Measurements from ENCODE around the gene MED23.

The MED23 gene

DNA sequence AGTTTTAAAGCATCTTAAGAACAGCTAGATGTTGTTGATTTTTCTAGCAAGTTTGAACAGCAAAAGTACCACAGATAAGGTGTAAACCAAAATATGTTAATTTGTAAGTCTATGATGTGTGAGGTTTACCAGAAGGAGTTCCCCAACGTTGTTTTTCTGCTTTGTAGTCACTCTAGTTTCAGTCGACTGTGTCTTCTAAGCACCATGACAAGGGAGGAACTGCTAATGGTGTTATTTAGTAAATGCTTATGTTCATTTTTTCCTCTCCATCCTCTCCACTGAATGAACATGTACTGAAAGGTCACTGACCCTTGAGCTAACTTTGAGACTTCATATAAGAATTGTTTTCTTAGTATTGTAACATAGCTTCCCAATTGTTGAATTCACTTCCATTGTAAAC lies 12.1 kb upstream of the MED23 start:
- DNase-seq (ENCODE audit: low read depth), result no peak

DNA sequence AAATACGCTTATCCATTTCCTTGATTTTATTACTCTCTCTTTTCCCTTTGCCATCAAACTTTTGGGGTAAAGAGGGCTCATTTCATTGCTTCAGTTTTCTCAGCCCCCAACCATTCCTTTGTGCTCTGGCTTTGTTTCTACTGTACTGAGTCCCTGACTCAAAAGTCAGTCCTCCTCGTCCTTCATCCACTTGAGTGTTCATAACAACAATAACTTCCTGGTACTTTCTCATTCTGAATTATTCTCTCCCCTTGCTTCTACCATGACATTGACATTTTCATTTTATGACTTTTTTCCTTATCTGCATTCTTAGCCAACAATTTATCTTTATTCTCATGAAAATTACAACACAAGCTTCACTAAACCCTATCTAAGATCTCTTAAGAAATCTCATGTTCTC lies 10.0 kb upstream of the MED23 start:
- no peak for DNase-seq (ENCODE audit: low read depth)

DNA sequence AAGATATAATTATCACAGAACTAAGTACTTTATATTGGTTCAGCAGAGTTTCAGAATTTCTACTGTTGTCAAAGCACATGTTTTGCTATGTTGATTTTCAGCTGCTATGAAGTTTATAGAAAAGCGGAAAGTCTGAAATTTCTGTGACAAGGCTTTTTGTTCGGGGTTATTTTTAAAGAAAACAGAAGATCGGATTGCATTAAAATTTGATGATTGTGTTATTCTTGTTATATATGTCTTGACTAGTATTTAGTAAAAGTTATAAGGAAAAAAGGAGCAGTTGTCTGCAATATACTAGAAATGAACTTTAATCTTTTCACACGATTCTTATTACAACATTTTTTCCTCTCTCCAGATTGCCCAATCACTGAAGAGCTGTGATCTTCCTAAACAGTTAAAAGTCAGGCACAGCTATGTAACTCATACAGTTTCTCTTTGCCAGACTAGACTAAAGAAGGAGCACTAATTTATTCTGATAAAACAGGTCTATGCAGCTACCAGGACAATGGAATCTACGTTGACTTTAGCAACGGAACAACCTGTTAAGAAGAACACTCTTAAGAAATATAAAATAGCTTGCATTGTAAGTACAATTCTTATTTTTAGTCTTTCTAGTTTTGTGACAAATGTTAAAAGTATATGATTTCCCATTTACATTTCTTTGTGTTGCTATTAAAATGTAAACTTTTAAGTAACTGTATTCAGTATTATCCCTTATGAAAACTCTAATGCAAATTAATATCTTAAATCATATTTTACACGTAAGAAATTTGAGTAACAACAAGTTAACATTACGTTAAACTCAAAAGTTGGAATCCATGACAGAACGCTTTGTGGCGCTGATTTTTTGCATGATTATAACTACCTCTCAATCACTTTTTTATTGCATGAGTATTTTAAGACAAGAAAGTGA lies 9.1 kb upstream of the MED23 start, which contains the start of gene ENPP3:
TSS of gene ENPP3 (plus strand) at position 423 of the 913 bp plus-strand sequence. CDS start at position 506, 83 bp downstream.
- peak; percentile 44 for DNase-seq (ENCODE audit: low read depth)

DNA sequence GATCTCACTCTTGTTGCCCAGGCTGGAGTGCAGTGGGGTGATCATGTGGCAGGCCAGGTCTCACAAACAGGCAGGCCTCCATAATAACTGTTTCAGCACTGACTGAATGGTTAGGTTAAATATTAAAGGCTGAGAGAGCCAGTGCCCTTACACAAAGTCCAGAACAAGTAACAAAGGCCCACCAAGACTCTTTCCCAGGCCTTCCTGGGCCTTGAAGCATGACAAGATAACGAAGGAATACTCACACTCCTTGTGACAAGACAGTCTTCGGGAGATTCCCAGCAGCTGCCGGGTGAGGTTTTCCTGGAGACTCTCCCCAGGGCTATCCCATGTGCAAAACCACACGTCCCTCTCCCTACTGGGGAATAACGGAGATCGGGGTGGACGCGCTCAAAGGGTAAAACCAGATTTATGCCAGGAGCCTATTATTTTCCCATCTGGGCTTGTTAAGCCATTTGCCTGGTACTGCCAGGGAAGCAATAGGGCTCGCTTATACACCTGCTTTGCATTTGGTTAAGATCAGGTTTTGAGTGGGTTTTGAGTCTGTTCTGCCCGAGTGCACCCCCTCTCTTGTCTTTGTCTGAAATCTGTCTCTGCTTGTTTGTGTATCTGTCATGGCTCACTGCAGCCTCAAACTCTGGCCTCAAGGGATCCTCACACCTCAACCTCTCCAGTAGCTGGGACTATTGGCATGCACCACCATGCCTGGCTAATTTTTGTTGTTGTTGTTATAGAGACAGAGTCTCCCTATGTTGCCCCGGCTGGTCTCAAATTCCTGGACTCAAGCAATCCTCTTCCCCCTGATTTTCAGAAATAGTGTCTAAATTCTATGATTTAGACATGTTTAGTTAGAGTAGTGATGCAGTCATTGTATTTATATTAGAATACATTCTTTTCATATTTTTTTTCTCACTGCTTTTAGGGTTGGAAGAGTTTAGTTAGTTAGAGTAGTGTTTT lies 7.6 kb upstream of the MED23 start:
- DNase-seq (ENCODE audit: low read depth), result no peak

DNA sequence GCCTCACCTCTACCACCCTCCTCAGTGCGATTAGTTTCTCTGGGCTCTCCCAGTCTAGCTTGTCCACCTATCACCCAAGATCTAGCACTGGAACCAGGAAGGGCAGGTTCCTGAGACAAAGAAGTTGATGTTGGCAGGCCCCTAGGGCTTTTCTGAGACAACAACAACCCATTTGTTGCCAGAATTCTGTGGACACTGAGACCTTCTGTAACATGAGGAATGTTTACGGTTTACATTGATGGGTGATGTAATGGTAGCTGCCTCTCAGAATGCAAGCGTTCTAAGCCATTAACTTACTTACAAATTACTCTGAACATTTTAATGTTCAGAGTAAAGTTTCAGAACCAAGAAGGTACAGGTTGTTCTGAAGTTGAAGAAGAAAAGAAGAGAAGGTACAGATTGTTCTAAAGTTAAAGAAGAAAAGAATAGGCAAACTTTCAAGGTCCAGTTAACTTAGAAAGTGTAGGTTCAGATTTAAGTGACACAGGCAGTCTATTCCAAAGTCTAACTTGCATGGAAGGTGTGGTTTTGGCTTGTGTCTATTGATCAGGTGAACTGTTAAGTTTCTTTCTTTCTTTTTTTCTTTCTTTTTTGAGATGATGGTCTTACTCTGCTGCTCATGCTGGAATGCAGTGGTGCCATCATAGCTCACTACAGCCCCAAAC lies 3.7 kb upstream of the MED23 start:
- DNase-seq (ENCODE audit: low read depth), result no peak

DNA sequence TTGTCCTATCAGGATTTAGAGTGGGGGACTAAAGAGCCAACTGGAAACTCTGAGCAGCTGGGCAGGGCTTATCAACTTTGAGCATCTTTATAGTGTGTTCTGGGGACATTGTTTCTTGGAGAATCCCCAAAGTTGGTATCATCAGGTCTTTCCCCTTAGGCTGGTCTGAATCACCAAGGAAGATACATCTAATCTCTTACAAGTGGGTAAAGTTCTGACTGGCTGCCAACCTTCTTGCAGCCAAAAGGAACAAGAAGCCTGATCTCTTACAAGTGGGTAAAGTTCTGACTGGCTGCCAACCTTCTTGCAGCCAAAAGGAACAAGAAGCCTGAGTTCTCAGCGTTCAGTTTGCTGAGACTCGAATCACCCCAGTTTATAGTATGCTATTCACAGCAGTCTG lies 1.6 kb upstream of the MED23 start:
- peak; percentile 24 for DNase-seq (ENCODE audit: low read depth)

DNA sequence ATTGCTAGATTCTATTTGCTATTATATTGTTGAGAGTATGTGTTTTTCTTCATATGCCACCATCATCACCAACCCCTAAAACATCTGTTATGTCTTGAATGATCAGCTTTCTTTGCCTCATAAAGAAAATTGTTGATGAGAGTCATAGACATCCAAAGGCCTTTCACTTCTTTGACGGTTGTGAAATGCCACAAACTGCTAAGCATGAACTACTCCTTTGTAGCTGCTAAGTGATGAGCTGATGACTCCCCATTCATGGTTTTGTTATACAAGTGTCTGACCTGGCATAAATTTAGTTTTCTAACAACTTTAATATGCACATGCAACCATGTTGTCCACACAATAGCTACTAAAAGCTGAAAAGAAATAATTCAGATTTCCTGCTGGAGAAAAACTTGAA lies 684 bp upstream of the MED23 start:
- DNase-seq (ENCODE audit: low read depth), result no peak

DNA sequence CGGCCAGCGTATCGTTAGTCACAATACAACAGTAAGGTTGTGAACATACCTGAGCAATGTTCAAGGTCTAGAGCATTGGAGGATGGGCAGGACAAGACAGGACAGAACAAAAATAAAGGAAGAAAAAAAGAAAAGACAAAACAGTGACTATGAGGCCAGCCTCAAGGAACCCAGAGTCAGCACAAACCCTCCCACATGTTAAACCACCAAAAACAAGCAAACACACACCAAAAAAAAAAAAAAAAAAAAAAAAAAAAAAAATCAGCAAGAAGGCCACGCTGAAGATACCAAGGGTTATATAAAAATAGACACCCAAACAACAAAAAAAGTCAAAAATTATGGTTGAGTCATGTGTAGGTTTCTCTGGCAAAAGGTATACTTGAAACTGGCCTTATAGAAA lies 12.8 kb downstream of the MED23 start:
- no peak for DNase-seq (ENCODE audit: low read depth)

DNA sequence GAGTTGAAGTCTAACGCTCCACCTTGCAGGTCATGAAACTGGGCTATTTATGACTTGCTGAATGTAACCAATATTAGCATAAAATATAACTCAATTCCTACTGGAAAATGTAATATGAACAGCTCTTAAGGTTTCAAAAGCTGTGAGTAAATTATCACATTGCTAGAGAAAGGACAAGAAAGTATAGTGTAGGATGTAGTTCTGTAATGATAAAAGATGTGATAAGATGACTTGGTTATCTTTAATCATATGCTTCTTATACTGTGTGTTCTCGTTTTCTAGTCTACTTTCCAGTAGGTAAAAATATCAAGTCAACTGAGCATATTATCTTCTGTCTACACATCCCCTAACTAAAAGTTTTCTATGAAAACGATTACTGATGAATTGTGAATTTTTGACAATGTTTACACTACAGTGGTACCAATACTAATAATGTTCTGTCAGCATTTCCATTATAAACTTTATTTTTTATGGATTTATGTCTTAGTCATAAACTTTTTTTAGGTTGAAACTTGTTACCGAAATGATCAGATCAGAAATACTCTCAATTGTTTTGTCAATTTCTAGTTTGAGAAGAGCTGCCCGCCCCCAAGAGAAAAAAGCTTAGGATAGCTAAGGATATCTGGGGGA lies 14.6 kb downstream of the MED23 start:
- DNase-seq (ENCODE audit: low read depth), result no peak

DNA sequence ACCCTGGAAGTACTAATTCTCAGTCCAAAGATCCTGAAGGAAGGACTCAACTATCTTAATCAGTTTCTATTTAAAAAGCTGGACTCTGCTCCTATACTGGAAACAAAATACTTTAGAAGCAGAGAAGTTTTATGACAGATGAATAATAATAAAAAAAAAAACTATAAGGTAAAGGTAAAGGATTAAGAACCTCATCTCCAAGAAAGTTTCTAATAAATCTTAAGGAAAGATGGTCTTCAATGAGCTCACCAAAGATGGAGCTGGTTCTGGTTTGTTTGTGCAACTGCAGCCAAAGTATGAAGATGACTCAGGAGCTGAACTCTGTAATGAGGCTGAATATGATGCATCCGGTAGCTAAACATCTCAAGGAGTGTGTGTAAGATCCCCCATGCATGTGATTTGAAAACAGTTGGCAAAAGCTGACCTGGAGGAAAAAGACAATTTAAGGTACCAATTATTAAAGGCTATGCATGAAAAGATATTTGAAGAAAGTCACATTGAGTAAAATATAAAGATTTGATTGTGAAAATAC lies 25.2 kb downstream of the MED23 start:
- DNase-seq (ENCODE audit: low read depth), result peak; percentile 80

DNA sequence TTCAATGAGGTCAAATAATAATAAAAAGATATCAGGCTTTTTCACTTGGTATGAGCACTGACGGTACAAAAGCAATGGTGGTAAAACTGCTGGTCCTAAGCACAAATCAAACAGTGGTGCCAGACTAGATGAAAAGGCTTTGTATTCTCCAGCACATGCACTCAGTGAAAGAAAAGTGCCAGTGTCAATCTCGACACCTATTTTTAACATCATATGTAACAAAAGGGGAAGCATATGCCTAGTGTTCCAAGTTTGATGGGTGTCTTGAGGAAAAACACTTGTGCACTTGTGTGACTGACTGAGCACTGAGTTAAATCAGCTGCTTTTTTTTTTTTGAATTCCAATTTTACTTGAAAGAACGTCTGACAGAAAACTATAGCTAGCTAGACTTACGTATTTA lies 27.3 kb downstream of the MED23 start:
- no peak for DNase-seq (ENCODE audit: low read depth)

DNA sequence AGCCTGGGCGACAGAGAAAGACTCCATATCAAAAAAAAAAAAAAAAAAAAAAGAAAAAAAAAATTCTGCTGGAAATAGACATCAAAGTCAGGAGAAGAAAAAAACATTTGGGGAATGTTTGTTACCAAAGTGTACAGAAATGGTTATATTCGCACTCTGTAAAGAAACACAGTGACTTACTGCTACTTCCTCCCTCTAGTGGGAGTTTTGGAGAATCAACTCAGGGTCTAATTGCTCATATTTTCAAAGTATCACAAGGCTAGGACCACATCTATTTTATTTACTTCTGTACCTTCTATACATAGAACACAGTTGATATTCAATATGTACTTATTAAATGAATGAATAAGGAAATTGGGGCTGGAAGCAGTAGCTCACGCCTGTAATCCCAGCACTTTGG lies 30.6 kb downstream of the MED23 start:
- no peak for DNase-seq (ENCODE audit: low read depth)

DNA sequence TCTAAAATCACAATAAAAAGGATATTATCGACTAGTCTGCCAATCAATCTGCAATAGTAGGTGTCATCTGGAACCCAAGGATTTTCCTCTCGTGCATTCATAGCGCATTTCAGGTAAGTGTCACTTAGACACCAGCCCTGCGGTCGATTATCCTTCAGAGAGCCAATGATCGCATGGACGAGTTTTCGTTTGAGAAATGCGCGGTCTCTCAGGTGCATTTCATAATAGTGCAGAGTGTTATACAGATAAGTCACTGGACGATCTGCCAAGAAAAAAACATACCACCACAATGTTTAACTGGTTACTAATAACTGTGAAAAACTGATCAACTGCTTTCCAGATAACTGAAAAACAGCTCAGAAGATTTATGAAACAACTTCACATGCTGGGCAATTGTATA lies 34.0 kb downstream of the MED23 start:
- DNase-seq (ENCODE audit: low read depth), result no peak

DNA sequence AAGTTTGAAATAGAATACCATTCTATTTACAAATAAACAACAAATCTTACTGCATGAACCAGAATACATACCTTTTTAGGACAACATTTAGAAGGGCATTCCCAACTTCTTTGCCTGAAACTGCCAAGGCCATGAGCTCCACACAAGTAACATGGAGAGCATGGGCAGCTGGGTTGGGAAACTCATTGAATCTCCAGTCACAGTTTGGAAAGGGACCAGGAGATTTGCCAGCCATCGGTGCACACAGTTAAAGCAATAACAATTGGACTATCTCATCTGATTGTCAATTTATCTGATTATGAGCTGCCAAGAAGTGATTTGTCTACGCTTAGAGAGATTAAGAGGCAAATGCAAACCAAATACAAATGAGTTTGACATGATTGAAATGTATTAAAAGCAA lies 35.1 kb downstream of the MED23 start:
- no peak for DNase-seq (ENCODE audit: low read depth)

DNA sequence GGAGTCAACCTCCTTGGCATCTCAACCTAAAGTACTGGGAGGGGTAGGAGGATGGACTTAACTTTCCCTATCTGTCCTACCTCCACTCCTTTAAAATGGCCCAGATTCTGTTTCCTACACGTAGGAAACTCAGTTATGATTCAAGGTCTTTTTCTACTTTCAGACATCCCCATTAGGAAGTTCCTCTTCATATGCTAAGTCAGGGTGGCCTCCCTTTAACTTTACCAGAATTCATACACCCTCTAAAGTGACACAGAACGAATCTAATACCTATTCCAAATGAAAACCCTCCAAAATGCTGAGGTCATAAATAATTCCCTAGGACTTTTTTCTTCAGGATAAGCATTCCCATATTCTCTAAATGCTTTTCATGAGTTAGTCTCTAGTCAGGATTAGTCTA lies 39.4 kb downstream of the MED23 start:
- no peak for DNase-seq (ENCODE audit: low read depth)

DNA sequence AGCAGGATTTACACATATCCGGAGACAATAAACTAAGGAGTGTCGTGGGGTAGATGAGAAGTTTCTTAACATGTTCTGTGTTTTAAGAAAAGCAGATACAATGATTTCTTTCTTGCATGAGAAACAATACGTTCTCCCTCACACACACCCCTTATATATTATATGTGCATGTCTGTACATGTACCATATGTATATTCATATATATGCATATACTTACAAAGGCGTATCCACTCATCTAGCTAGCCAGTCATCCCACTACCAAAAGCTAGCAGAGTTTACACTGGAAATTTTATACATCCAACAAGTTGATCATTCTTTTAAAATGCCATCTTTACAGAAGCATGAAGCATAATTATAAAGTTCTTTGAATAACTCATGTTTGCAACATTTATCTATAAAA lies 40.1 kb downstream of the MED23 start:
- no peak for DNase-seq (ENCODE audit: low read depth)

DNA sequence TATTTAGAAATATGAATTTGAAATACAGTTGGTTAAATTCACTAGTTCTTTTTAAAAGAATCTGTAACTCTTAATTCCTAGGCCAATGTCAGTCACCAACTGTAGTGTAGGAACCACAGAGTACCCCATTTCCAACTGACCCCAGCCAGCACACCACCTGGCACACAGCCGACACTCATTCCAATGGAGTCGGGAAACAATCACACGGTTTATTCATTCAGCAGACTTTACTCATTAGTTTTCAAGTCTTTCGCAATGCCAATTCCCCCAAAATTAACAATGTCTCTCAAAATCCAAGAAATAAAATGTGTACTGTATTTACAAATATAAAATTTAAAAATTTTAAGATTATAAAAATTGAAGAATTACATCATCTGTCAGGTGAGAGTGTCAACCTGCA lies 41.5 kb downstream of the MED23 start:
- DNase-seq (ENCODE audit: low read depth), result peak; percentile 2

DNA sequence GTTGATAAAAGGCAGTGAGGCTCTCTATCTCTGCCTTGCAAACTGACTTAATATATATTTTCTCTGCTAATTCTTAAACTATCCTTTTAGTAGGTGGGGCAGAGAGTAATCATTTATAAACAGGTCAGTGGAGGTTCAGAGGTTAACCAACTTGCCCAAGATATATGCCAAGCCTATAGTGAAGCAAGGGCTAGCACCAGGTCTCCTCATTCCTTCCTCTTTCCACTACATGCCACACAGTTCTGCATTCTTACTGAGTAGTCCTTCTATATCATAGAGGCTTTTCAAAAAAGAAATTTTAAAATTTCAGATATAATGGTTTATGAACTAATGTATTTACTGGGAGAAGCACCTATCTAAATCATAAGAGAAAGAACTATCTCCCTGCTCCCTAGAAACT lies 46.5 kb downstream of the MED23 start:
- no peak for DNase-seq (ENCODE audit: low read depth)

DNA sequence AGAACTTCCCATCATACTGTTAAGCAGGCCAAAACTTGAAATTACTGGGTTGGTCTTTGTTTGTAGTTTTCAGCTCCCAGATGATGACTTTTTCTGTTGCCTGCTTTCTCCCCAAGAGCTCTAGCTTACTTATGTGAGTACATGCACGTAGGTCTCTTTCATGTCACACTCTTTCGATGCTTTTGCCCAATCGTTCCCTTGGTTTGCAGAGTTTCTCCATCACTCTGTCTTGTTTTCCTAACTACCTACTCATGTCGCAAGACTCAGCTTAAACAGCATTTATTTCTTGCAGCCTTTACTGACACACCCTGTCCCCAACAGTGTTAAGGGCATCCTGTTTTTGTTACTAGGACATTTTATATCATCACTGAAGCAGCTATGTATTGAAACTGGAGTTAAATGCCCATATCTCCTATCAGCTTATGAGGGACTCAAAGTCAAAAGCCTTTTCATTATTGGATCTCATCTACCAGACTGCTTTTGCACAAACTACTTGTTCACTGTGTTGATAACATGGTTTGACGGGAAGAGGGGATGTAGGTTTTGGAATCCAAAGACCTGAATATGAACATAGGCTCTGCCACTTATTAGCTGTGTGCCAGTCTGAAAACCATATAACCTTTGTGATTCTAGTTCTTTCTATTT lies 52.1 kb downstream of the MED23 start:
- peak; percentile 3 for DNase-seq (ENCODE audit: low read depth)

DNA sequence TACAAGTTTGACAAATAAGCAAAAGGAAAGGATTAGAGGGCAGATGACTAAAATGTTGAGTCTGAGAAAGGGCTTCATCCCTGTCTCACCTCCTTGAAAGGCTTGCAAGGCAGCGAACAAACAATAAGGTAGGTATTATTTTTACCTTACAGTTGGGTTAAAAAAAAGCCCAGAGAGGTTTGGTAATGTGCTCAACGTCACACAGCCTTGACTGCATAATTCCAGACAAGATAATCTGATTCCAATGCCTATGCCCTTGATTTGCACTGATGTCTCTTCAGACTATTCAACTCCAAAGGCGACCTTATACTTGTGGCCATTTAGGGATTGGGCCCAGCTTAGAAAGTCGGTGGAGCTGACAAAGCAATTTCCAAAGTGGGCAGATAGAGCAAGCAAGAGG lies 53.4 kb downstream of the MED23 start:
- no peak for DNase-seq (ENCODE audit: low read depth)

DNA sequence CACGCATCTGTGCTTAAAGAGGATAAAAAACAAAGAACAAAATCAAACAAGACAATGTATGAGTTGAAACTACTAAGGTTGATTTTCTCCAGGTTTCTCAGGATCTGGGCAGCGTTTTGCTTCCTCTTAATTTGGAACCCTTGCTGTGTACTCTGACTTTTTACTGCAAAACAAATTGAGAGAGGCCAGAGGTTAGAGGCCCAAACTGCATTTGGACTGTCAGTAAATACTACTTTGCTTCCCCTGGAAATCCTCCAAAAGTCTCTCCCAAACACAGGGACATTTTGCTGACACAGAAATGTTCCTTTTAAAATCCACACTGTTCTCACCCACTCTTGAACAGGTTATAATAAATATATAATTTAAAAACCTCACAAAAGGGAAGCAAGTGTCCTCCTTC lies 53.9 kb downstream of the MED23 start:
- no peak for DNase-seq (ENCODE audit: low read depth)

Data from fibroblast of gingiva (primary cell).